ENCODE data around the gene CREG2. TPM values are rescaled to one million over a fixed set of nuclear protein-coding genes. Genes with fewer than 3 reads are reported as not detected.

CREG2 gene
- total RNA-seq, 2 donors from 2014 or later, result 0.59 TPM; not detected in 1

DNA sequence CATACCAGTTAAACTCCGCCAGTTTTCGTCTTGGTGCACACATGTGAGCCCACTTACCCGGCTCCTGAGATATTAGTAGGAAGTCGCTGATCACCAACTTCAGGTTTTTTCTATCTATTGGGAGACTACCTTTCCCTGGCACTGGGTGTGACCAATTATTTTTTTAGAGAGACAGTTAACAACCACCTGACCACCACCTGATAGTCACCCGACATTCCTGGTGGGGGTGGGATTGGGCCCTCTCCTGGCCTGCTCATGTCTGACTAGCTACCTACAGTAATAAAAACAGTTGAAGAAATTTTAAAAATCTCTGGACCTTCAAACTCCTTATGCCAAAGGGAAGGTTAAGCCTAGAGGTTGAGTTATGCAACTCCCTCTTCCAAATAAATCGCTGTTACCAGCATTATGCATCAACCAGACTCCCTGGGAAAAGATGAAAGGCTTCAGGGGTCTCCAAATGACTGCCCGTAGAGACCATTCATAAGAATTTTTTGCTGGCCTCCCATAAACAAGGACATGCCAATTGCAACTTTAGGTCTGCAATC lies 27.8 kb downstream of the CREG2 start:
- Histone ChIP-seq H3K4me1 (no peaks in the 10 kb centered on the region), H3K36me3 (no peaks in the 10 kb centered on the region), H3K9me3 (no peaks in the 10 kb centered on the region), H3K27me3 (no peaks in the 10 kb centered on the region), H3K27ac (no peak overlapping the region), H3K4me3 (no peak overlapping the region)
- no peak for DNase-seq (ENCODE audit: low spot score)
- TF ChIP-seq, protein P1, sequence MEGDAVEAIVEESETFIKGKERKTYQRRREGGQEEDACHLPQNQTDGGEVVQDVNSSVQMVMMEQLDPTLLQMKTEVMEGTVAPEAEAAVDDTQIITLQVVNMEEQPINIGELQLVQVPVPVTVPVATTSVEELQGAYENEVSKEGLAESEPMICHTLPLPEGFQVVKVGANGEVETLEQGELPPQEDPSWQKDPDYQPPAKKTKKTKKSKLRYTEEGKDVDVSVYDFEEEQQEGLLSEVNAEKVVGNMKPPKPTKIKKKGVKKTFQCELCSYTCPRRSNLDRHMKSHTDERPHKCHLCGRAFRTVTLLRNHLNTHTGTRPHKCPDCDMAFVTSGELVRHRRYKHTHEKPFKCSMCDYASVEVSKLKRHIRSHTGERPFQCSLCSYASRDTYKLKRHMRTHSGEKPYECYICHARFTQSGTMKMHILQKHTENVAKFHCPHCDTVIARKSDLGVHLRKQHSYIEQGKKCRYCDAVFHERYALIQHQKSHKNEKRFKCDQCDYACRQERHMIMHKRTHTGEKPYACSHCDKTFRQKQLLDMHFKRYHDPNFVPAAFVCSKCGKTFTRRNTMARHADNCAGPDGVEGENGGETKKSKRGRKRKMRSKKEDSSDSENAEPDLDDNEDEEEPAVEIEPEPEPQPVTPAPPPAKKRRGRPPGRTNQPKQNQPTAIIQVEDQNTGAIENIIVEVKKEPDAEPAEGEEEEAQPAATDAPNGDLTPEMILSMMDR (IDR thresholded peaks at IDR 0.05), result no peak

DNA sequence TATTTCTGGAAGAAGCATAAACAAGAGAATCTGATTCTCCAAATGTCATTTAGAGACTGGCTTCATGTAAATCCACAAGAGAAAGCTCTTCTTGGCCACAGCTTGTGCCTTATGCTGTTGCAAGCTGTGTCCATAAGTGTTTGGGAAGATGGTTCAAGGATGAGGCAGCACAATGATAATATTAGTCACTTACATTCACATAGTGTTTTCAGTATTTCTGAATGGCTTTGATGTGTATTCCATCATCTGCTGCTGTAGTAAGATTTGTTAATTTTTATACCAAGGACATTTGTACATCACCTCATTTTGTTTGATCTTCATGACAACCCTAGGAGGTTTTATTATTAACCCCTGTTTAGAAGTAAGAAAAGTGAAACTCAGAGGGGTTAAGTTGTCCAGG lies 29.9 kb downstream of the CREG2 start:
- TF ChIP-seq, protein P1 (IDR thresholded peaks at IDR 0.05), result no peak
- H3K27ac ChIP-seq, result no peak overlapping the region
- H3K27me3 ChIP-seq, result no peaks in the 10 kb centered on the region
- H3K9me3 ChIP-seq, result no peaks in the 10 kb centered on the region
- no peak for DNase-seq (ENCODE audit: low spot score)
- no peaks in the 10 kb centered on the region for H3K4me1 ChIP-seq
- no peaks in the 10 kb centered on the region for H3K36me3 ChIP-seq
- no peak overlapping the region for H3K4me3 ChIP-seq

DNA sequence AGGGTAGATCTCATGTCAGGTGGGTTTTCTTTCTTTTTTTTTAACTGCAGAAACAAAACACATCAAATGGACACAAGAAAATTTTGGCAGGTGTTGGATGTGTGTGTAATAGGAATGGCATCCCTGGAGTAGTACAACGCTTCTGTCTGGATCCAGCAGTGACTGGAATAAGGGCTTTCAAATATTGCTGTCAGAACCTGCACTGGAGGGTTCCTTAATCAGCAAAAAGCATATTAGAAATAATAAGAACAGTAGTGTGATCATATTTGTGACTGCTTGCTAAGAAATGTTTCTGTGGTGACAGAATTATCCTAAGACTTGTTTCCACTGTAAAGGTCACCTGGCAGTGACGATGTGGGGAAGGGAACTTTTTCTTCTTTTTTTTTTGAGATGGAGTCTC lies 30.8 kb downstream of the CREG2 start:
- Histone ChIP-seq H3K9me3 (no peaks in the 10 kb centered on the region), H3K36me3 (no peaks in the 10 kb centered on the region), H3K4me1 (no peaks in the 10 kb centered on the region), H3K4me3 (no peak overlapping the region), H3K27ac (no peak overlapping the region), H3K27me3 (no peaks in the 10 kb centered on the region)
- no peak for DNase-seq (ENCODE audit: low spot score)
- TF ChIP-seq, protein P1 (IDR thresholded peaks at IDR 0.05), result no peak

DNA sequence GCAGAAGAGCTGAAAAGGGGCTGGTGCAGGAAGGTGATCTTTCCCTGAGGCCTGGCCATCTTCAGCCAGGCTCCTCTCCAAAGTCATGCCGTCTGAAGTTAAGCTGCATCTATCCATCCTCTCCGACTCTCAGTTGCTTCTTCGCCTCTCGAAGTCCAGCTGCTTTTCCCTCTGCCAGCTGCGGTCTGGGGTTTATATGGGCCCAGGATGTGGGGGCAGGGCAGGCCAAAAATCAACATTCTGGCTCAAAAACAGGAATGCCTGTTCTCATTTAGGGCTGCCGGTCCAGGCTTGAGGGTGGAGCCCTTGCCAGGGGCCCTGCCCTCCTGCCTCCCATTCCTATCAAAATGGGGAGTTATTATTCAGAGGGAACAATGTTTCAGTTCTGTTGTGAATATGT lies 31.2 kb downstream of the CREG2 start:
- no peak for DNase-seq (ENCODE audit: low spot score)
- H3K36me3 ChIP-seq, result no peaks in the 10 kb centered on the region
- TF ChIP-seq, protein P1 (IDR thresholded peaks at IDR 0.05), result no peak
- no peaks in the 10 kb centered on the region for H3K27me3 ChIP-seq
- H3K9me3 ChIP-seq, result no peaks in the 10 kb centered on the region
- H3K4me3 ChIP-seq, result no peak overlapping the region
- H3K27ac ChIP-seq, result no peak overlapping the region
- no peaks in the 10 kb centered on the region for H3K4me1 ChIP-seq

DNA sequence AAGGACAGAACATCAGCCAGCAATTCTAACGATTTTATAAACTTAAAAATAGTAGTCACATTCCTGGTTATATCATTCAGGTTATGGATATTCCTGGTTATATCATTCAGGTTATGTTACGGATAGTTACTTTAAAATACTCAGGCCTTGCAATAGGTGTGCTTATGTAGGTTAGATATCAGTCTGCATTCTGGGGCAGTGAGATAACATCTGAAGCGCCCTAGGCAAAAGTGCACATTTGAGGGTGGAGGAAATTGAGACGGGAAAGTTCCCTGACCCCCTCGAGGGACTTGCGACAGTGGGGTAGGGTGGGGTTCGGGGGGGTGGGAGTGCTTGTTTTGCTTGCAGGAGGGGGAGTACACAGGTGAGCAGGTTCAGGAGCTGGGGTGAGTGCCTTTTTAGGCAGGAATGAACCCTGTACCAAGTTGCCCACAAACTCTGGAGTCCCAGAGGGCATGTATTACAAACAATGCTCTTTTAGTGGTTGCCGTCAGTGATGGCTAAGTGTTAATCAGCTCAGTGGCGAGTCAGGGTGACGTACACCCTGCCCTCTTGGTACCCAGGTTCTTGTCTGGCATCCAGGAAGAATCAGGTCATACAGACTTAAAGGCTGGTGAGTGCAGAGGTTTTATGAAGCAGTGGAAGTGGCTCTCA lies 31.8 kb downstream of the CREG2 start:
- no peak for DNase-seq (ENCODE audit: low spot score)

More for the DNA sequence above, 31.8 kb downstream of the CREG2 start:
- no peak overlapping the region for H3K4me3 ChIP-seq
- H3K9me3 ChIP-seq, result no peaks in the 10 kb centered on the region
- TF ChIP-seq, protein P1 (IDR thresholded peaks at IDR 0.05), result no peak
- H3K36me3 ChIP-seq, result no peaks in the 10 kb centered on the region
- H3K4me1 ChIP-seq, result no peaks in the 10 kb centered on the region
- H3K27ac ChIP-seq, result no peak overlapping the region
- no peaks in the 10 kb centered on the region for H3K27me3 ChIP-seq

Measured in right atrium auricular region (tissue), 2 donors.